Ecto neural progenitor cell (in vitro differentiated cells): ENCODE data around the gene TMEM243.
"Not testable (repeated sequence)": the region's sequence is repeated elsewhere in the genome, so short reads cannot be mapped to it uniquely, and the experiment has no call there.

Experiments used
- DNase-seq: peaks from one replicate; pipeline ENCODE4 v3.0.0-alpha.2; 2018; ENCODE audit warnings: low spot score

TMEM243 gene

GRCh38 chr7:87210506-87210905 is 9.0 kb downstream of the TMEM243 start:
- no peak for DNase-seq

DNA sequence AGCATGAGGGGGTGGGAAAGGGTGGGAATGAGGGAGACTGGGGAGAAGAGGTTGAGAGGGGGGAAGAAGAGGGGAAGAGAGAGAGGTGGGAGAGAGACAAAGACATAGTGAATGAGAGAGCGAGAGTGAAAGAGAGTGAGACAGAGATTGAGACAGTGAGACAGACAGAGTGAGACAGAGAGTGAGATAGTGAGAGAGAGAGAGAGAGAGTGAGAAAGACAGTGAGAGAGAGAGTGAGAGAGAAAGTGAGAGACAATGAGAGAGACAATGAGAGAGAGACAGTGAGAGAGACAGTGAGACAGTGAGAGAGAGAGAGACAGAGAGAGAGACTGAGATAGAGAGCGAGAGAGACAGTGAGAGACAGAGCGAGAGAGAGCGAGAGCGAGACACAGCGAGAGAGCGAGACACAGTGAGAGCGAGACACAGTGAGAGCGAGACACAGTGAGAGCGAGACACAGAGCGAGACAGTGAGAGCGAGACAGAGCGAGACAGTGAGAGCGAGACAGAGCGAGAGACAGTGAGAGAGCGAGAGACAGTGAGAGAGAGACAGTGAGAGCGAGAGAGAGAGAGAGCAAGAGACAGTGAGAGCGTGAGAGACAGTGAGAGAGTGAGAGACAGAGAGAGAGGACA is 10.1 kb downstream of the TMEM243 start:
- no peak for DNase-seq

DNA sequence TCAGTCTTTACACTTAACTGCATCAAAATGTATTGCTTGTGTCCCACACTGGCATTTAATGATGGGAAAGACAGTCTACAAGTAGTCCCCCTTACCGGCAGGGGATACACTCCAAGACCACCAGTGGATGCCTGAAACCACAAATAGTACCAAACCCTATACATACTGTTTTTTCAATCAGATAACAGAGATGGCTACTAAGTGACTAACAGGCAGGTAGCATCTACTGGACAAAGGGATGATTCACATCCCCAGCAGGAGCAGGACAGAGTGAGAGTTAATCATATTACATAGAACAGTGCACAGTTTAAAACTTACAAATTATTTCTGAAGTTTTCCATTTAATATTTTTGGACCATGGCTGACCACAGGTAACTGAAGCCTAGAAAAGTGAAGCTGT is 13.2 kb downstream of the TMEM243 start:
- DNase-seq: no peak

DNA sequence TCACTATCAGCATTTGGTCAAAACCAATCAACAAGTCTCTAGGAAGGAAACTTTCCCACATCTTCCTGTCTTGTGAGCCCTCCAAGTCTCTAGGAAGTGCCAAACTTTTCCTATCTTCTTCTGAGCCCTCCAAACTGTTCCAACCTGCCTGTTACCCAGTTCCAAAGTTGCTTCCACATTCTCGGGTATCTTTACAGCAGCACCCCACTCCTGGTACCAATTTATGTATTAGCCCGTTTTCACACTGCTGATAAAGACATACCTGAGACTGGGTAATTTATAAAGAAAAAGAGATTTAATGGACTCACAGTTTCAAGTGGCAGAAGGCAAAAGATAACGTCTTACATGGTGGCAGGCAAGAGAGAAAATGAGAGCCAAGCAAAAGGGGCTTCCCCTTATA is 13.8 kb downstream of the TMEM243 start:
- DNase-seq: not testable (repeated sequence)

GRCh38 chr7:87204933-87205332 is 14.6 kb downstream of the TMEM243 start:
- DNase-seq: no peak

GRCh38 chr7:87203929-87204328 is 15.6 kb downstream of the TMEM243 start:
- DNase-seq: not testable (repeated sequence)

- no peak for DNase-seq
Observed at GRCh38 chr7:87202705-87203104, 16.8 kb downstream of the TMEM243 start.

DNA sequence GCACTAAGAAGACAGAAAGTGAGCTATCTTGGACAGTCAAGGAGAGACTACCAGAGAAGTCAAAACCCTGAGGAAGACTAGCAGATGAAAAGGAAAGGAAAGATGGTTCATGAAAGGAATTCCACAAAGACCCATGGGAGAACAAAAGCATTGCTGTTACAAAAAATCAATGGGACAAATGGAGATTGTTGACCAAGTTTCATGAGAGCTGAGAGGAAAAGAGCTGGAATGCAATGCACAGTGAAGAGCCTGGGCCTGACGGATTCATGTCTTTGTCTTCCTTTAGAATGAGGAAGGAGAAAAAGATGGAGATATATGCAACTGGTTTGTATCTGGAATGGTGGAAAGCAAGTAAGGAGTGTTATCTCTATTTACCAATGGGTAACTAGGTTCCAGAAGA is 17.3 kb downstream of the TMEM243 start:
- no peak for DNase-seq

DNA sequence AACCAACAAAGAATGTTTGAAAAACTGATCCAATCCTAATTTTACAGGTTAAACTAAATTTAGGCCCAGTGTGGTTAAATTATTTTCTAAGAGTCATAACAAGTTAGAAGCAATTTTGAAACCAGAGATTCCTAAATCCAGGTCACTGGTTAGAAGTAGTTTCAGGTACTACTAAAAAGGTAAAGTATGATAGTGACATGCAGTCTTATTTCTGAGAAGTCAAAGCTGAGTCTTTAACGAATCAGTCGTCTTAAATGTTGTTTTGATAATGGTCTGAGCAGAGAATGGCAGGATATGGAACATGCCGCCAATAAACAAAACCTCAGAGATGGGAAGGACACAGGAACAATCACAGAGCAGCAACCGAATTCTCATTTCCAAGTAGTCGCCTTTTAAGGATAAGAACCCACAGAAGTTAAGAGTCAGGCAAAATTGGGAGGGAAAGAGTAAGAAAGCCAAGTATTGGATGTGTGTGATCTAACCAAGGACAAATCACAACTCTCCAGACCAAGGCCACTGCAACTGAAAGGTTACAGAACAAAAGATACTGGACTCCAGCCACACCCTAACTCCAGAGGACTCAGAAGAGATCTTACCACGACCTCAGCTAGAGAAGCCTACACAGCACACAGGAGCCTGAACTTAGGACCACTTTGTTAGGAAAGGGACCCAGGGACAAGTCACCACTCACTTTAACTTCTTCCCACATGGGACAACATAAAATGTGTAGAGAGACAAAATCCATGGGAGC is 19.7 kb downstream of the TMEM243 start:
- DNase-seq: no peak

- no peak for DNase-seq
Observed at GRCh38 chr7:87199241-87199640, 20.3 kb downstream of the TMEM243 start.

GRCh38 chr7:87193912-87194311 is 25.6 kb downstream of the TMEM243 start:
- no peak for DNase-seq

GRCh38 chr7:87192784-87193487 is 26.6 kb downstream of the TMEM243 start:
- DNase-seq: no peak

DNA sequence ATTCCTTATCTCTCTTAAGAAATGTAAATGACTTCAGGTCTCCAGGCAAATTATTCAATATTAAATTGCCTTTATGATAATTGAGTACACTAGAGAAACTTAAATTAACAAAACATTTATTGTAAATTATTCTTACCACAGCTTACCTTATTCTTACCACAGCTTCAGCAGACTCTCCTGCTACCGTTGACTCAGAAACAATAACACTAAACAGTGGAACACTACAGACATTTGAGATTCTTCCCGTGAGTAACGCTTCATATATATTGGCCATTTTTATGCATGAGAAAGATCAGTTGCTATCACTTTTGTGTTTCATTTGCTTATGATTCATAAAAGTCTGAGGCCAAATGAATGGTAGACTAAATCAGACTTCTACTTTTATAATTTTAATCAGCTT is 28.7 kb downstream of the TMEM243 start:
- no peak for DNase-seq

DNA sequence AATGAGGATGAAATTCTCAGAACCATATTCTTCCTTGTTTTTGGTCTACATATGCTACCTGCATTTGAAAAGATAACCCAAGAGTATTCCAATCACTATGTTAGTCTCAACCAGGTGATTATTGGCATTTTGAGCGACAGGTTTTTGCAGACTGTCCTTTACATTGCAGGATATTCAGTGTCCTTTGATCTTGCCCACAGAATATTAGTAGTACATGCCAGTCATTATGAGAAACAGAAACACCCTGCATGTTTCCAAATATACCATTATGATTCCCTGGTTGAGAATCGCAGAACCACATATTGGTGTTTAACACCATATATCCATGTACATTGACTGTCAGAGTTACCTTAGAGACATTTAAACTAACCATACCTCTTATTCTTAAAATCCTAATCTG is 30.6 kb downstream of the TMEM243 start:
- DNase-seq: no peak

- no peak for DNase-seq
Observed at GRCh38 chr7:87187120-87187519, 32.4 kb downstream of the TMEM243 start.

DNA sequence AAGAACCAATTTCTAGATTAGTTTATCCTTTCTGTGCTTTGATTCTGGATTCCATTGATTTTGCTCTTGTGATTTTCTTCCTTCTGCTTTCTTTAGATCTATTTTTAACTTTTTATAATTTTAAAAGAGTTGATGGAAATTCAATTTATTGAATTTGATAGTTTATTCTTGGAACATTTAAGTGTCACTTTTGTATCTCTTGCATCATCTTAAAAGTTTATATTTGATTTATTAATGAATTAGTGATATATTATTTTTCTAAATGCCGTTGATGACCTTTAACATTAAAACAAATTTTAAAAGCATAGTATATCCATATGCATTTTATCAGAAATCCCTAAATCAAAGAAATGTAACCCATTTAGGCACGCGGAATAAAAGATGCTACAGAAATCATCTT is 40.4 kb downstream of the TMEM243 start:
- DNase-seq: no peak

DNA sequence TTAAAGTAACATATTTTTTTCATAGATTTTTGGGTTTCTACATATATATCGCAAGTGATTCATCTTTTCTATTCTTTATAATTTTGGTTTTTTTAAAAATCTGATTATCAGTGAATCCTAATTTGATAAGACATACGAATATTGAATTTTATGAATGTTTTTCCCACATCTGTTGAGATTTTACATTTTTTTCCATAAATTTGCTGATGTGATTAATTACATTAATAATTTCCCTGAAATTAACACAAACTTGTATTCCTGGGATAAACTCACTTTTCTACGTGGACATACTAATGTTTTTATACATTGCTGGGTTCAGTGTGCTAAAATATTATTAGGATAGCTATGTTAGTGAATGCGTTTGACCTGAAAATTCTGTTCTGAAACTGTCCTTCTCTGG is 41.2 kb downstream of the TMEM243 start:
- DNase-seq: no peak

GRCh38 chr7:87173471-87173870 is 46.1 kb downstream of the TMEM243 start:
- no peak for DNase-seq

DNA sequence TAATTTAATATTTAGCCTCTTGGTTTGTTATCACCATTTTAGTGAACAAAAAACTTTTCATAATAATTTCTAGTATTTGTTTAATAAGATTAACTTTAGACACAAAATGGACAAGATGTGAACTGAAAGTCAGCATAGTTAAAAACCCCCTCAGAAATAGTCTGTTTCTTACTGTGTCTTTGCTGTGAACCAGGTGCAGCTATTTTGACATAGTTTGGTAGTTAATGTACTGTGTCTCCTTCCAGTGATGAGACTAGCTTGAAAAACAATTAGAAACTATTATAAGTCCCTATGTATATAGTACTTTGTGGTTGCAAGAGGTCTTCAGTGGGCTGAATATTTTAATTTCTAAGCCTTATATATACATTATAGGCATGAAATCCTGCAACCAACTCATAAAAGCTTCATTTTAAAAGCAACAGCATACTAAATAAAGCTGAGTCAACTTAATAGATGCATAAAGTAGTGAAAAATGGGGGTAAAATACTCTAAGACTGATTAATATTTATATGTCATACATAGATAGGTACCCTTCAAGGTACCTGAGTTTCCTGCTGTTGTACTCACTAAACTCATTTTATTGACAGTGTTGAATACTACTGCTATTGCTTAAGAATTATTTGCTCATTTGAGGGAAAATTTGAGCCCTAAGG is 48.1 kb downstream of the TMEM243 start:
- no peak for DNase-seq

- no peak for DNase-seq
Observed at GRCh38 chr7:87170828-87171227, 48.7 kb downstream of the TMEM243 start.

- no peak for DNase-seq
Observed at GRCh38 chr7:87164433-87164832, 55.1 kb downstream of the TMEM243 start.

- no peak for DNase-seq
Observed at GRCh38 chr7:87159538-87159937, 60.0 kb downstream of the TMEM243 start.

- no peak for DNase-seq
Observed at GRCh38 chr7:87156709-87157108, 62.8 kb downstream of the TMEM243 start.
